ENCODE data around the gene SH3RF3.

The SH3RF3 gene

GRCh38 chr2:109344270-109344805, 215.3 kb downstream of the SH3RF3 start:
- no peak for DNase-seq

GRCh38 chr2:109345091-109345490, 216.1 kb downstream of the SH3RF3 start:
- no peak for DNase-seq

- DNase-seq, result no peak
Measured at GRCh38 chr2:109345653-109346480, 216.9 kb downstream of the SH3RF3 start.

GRCh38 chr2:109346601-109347228, 217.7 kb downstream of the SH3RF3 start:
- no peak for DNase-seq

GRCh38 chr2:109347626-109348025, 218.6 kb downstream of the SH3RF3 start:
- DNase-seq, result no peak

- no peak for DNase-seq
Measured at GRCh38 chr2:109348190-109348589, 219.2 kb downstream of the SH3RF3 start.

GRCh38 chr2:109348671-109349502, 219.9 kb downstream of the SH3RF3 start:
- no peak for DNase-seq

- no peak for DNase-seq
Measured at GRCh38 chr2:109349503-109350465, 220.8 kb downstream of the SH3RF3 start.

- DNase-seq, result no peak
Measured at GRCh38 chr2:109350526-109350925, 221.5 kb downstream of the SH3RF3 start.

- no peak for DNase-seq
Measured at GRCh38 chr2:109351164-109351756, 222.3 kb downstream of the SH3RF3 start.

GRCh38 chr2:109352056-109352897, 223.3 kb downstream of the SH3RF3 start:
- no peak for DNase-seq

GRCh38 chr2:109352898-109353689, 224.1 kb downstream of the SH3RF3 start:
- no peak for DNase-seq

GRCh38 chr2:109353806-109354745, 225.1 kb downstream of the SH3RF3 start:
- no peak for DNase-seq

GRCh38 chr2:109355192-109355843, 226.3 kb downstream of the SH3RF3 start:
- DNase-seq, result no peak

GRCh38 chr2:109356324-109357035, 227.5 kb downstream of the SH3RF3 start:
- DNase-seq, result no peak

GRCh38 chr2:109364217-109364616, 235.2 kb downstream of the SH3RF3 start:
- no peak for DNase-seq

- DNase-seq, result no peak
Measured at GRCh38 chr2:109365131-109365530, 236.1 kb downstream of the SH3RF3 start.

Measured in activated CD4-positive, alpha-beta T cell treated with anti-CD3 and anti-CD28 coated beads, Interleukin-2, amount 50 U/mL, for 48 hours (primary cell).